Lower lobe of right lung (tissue), 2 donors: ENCODE data around the gene PLPPR3. TPM values are rescaled to one million over a fixed set of nuclear protein-coding genes. Genes with fewer than 3 reads are reported as not detected.
A peak's percentile ranks its signal among the peaks of the same experiment; 100 is the strongest.
"Not testable (repeated sequence)": the region's sequence is repeated elsewhere in the genome, so short reads cannot be mapped to it uniquely, and the experiment has no call there.

Experiments
- ATAC-seq, 2 donors: fragments of 200-7000 bp; cut with Tn5 transposase; one replicate each; pipeline ENCODE4 v1.9.1; 2020 to 2022; ENCODE audit warnings: mild to moderate bottlenecking in 2 of 2, moderate library complexity in 2 of 2
- DNase-seq: peaks from one replicate; pipeline ENCODE4 v3.0.0-alpha.2; 2020
- H3K27ac ChIP-seq: fragments of 200-600 bp; one replicate; pipeline ENCODE4 v1.8.0; 2022
- H3K27me3 ChIP-seq: fragments of 200-600 bp; one replicate; pipeline ENCODE4 v1.8.0; 2022; ENCODE audit warnings: low read depth
- H3K36me3 ChIP-seq: fragments of 200-600 bp; one replicate; pipeline ENCODE4 v1.8.0; 2022; ENCODE audit warnings: mild to moderate bottlenecking
- H3K4me1 ChIP-seq: fragments of 200-600 bp; one replicate; pipeline ENCODE4 v1.8.0; 2022
- H3K4me3 ChIP-seq: fragments of 200-600 bp; one replicate; pipeline ENCODE4 v1.8.0; 2022; ENCODE audit warnings: mild to moderate bottlenecking
- H3K9me3 ChIP-seq: fragments of 200-600 bp; one replicate; pipeline ENCODE4 v1.8.0; 2022
- intact Hi-C: fragments of 100-400 bp; cut with DNase I; formaldehyde crosslinking; loops from one replicate; pipeline ENCODE4 v1.11.0; 2022
- total RNA-seq: library from RNA; stranded (reverse); fragmentation: NEBNext Ultra II Directional; extraction: Animal tissue kit (Norgen Biotek cat#: 25700); gene quantifications from one replicate; pipeline ENCODE4 v1.2.1, GENCODE V29; 2021
- TF ChIP-seq, protein P1 (sequence below): fragments of 200-600 bp; IDR thresholded peaks from one replicate; pipeline ENCODE4 v1.8.0; 2022; ENCODE audit warnings: antibody characterized with exemption, mild to moderate bottlenecking
- donor health status: DM: no; HTN: yes; CAD: no; lungs with severe emphysema.

Gene PLPPR3
- total RNA-seq, 1 donor from 2014 or later: 2.1 TPM

- no peak overlapping the region for H3K4me3 ChIP-seq
- DNase-seq: no peak
- ATAC-seq: no peak
- intact Hi-C loops: no loop called here
- H3K36me3 ChIP-seq: no peaks in the 10 kb centered on the region
- H3K9me3 ChIP-seq: no peaks in the 10 kb centered on the region
- no peak overlapping the region for H3K27ac ChIP-seq
- peaks cover 24% of the 10 kb centered on the region for H3K4me1 ChIP-seq
- peaks cover 32% of the 10 kb centered on the region for H3K27me3 ChIP-seq
- TF ChIP-seq, protein P1, sequence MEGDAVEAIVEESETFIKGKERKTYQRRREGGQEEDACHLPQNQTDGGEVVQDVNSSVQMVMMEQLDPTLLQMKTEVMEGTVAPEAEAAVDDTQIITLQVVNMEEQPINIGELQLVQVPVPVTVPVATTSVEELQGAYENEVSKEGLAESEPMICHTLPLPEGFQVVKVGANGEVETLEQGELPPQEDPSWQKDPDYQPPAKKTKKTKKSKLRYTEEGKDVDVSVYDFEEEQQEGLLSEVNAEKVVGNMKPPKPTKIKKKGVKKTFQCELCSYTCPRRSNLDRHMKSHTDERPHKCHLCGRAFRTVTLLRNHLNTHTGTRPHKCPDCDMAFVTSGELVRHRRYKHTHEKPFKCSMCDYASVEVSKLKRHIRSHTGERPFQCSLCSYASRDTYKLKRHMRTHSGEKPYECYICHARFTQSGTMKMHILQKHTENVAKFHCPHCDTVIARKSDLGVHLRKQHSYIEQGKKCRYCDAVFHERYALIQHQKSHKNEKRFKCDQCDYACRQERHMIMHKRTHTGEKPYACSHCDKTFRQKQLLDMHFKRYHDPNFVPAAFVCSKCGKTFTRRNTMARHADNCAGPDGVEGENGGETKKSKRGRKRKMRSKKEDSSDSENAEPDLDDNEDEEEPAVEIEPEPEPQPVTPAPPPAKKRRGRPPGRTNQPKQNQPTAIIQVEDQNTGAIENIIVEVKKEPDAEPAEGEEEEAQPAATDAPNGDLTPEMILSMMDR: no peak
Measured at GRCh38 chr19:823565-824121, 1.9 kb upstream of the PLPPR3 start.

DNA sequence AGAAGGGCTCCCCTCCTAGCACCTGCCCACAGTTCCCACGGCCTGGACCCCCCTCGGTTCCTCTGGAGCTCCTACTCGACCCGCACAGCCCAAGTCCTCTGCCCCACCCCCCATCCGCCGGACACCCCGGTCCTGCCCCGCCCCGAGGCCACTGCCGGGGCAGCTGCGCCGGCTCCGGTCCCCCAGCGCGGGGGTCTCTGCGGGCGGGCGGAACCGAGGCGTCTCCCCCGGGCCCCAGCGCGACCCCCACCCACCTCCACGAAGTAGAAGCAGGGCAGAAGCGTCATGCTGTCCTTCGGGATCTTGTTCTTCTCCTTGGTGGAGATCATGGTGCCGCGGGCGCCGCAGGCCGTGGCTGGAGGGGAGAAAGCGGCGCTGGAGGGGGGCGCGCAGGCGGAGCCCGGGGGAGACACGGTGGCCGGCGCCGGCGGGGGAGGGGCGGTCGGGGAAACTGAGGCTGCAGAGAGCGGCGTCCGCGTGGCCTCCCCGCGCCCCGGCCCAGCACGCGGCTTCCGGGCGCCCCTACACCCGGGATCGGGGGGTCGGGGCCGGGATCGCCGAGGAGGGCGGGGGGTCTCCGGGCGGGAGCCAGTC is 427 bp downstream of the PLPPR3 start:
- no peaks in the 10 kb centered on the region for H3K9me3 ChIP-seq
- no peak overlapping the region for H3K27ac ChIP-seq
- no peaks in the 10 kb centered on the region for H3K36me3 ChIP-seq
- TF ChIP-seq, protein P1: no peak
- ATAC-seq (peak in 1 of 2 donors; percentile 5), DNase-seq (no peak)
- H3K27me3 ChIP-seq: peaks cover 32% of the 10 kb centered on the region
- H3K4me3 ChIP-seq: peak overlapping the region; percentile 39
- intact Hi-C loops: no loop called here
- H3K4me1 ChIP-seq: peaks cover 15% of the 10 kb centered on the region

DNA sequence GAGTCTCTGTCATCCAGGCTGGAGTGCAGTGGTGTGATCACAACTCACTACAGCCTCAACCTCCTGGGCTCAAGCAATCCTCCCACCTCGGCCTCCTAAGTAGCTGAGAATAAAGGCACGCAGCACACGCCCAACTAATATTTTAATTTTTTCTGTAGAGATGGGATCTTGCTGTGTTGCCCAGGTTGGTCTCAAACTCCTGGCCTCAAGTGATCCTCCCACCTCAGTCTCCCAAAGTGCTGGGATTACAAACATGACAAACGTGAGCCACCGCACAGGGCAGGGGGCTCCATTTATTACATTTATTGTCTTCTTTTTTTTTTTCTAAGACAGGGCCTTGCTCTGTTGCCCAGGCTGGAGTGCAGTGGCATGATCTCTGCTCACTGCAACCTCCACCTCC is 1.5 kb downstream of the PLPPR3 start:
- H3K4me1 ChIP-seq: peaks cover 15% of the 10 kb centered on the region
- H3K36me3 ChIP-seq, H3K9me3 ChIP-seq, H3K27ac ChIP-seq, H3K4me3 ChIP-seq, intact Hi-C loops, ATAC-seq, DNase-seq: not testable (repeated sequence)
- H3K27me3 ChIP-seq: peaks cover 32% of the 10 kb centered on the region

GRCh38 chr19:816500-816857 is 5.3 kb downstream of the PLPPR3 start:
- H3K4me3 ChIP-seq: no peak overlapping the region
- ATAC-seq (no peak), DNase-seq (no peak)
- H3K27ac ChIP-seq: no peak overlapping the region
- peaks cover 16% of the 10 kb centered on the region for H3K36me3 ChIP-seq
- TF ChIP-seq, protein P1: no peak
- H3K9me3 ChIP-seq: no peaks in the 10 kb centered on the region
- no peaks in the 10 kb centered on the region for H3K4me1 ChIP-seq
- intact Hi-C loops: no loop called here
- peaks cover 5% of the 10 kb centered on the region for H3K27me3 ChIP-seq

GRCh38 chr19:815775-816499 is 5.8 kb downstream of the PLPPR3 start:
- intact Hi-C loops: no loop called here
- H3K4me3 ChIP-seq: no peak overlapping the region
- no peak for ATAC-seq

More at GRCh38 chr19:815775-816499, 5.8 kb downstream of the PLPPR3 start:
- Histone ChIP-seq H3K9me3 (no peaks in the 10 kb centered on the region), H3K27ac (no peak overlapping the region), H3K36me3 (peaks cover 21% of the 10 kb centered on the region), H3K4me1 (no peaks in the 10 kb centered on the region), H3K27me3 (no peaks in the 10 kb centered on the region)
- DNase-seq: no peak
- TF ChIP-seq, protein P1: no peak
